ENCODE measurements around the gene CEMIP2. TPM values are rescaled to one million over a fixed set of nuclear protein-coding genes. Genes with fewer than 3 reads are reported as not detected.
"Not testable (repeated sequence)": the region's sequence is repeated elsewhere in the genome, so short reads cannot be mapped to it uniquely, and the experiment has no call there.

The CEMIP2 gene
- total RNA-seq, 3 donors from 2014 or later = 63.6 to 124 (median 99.3) TPM

DNA sequence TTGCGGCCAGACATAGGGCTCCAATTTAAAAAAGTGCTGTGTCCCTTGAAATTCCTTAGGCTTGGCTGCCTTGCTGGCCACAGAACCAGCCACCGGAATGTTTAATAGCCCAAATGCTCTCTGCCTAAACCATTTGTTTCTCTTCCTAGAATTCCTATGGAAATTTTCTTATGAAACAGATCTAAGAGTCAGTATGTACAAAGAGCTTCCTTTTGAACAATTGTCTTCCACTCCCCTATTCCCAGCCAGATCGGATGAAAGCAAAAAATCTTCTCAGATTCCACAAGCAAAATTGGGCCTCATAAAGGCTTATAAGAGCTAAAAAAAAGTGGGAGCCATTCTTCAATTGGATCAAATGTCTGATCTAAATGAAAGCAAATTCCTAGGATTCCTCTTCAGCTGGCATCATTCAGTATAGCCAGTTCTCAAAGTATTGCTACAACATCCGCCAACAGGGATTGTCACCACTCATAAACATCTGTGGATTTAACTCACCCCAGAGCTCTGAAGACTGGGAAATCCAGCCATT, 104.3 kb downstream of the CEMIP2 start:
- Histone ChIP-seq H3K9me3 (no peaks in the 10 kb centered on the region), H3K4me1 (ENCODE audit: low read depth) (peaks cover 11% of the 10 kb centered on the region), H3K4me3 (no peak overlapping the region), H3K36me3 (ENCODE audit: low read depth) (no peaks in the 10 kb centered on the region)
- ATAC-seq = no peak
- TF ChIP-seq CTCF (IDR thresholded peaks at IDR 0.05) = no peak
- intact Hi-C loops (cut with DNase I, micrococcal nuclease) = no loop called here
- DNase-seq = no peak

DNA sequence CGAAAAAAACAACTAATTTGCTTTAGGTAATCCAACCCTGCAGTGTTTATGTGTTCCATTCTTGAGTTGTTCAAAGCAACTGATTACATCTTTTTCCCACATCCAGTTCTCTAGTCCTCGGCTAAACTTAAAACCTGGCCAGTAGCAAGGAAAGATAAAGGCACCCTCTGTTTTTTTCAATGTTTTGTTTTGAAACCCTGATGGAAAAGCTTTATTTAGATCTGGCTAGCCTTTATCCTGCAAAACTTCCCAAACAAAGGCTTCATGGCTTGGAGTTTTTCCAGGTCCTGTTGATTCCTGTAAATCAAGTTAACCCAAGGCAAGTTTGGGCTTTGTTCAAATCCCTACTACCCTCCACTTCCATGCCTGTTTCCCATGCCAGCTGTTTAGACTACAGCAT, 105.1 kb downstream of the CEMIP2 start:
- DNase-seq = no peak
- H3K4me1 ChIP-seq (ENCODE audit: low read depth) = peaks cover 11% of the 10 kb centered on the region
- intact Hi-C loops (cut with DNase I, micrococcal nuclease) = no loop called here

GRCh38 chr9:71662082-71662481, 106.2 kb downstream of the CEMIP2 start:
- peak; percentile 73 for ATAC-seq
- intact Hi-C loops (cut with DNase I, micrococcal nuclease) = no loop called here
- H3K36me3 ChIP-seq (ENCODE audit: low read depth) = no peaks in the 10 kb centered on the region
- DNase-seq = peak in 1 of 3 donors; percentile 46
- H3K4me1 ChIP-seq (ENCODE audit: low read depth) = peaks cover 11% of the 10 kb centered on the region
- TF ChIP-seq CTCF (IDR thresholded peaks at IDR 0.05) = no peak
- H3K9me3 ChIP-seq = no peaks in the 10 kb centered on the region
- no peak overlapping the region for H3K4me3 ChIP-seq

More for the DNA sequence above, 105.1 kb downstream of the CEMIP2 start:
- Histone ChIP-seq H3K4me3 (no peak overlapping the region), H3K36me3 (ENCODE audit: low read depth) (no peaks in the 10 kb centered on the region), H3K9me3 (no peaks in the 10 kb centered on the region)
- ATAC-seq = no peak
- TF ChIP-seq CTCF (IDR thresholded peaks at IDR 0.05) = no peak

- H3K9me3 ChIP-seq; H3K36me3 ChIP-seq (ENCODE audit: low read depth); ATAC-seq; intact Hi-C loops (cut with DNase I, micrococcal nuclease); H3K4me3 ChIP-seq; DNase-seq; H3K4me1 ChIP-seq (ENCODE audit: low read depth): not testable (repeated sequence)
These were observed 111.0 kb downstream of the CEMIP2 start for GRCh38 chr9:71657276-71657675.

- DNase-seq (no peak), ATAC-seq (no peak)
- no peaks in the 10 kb centered on the region for H3K9me3 ChIP-seq
- intact Hi-C loops (cut with DNase I, micrococcal nuclease) = no loop called here
- H3K4me3 ChIP-seq = no peak overlapping the region
- no peak for TF ChIP-seq CTCF (IDR thresholded peaks at IDR 0.05)
- no peaks in the 10 kb centered on the region for H3K4me1 ChIP-seq (ENCODE audit: low read depth)
- H3K36me3 ChIP-seq (ENCODE audit: low read depth) = no peaks in the 10 kb centered on the region
These were observed 111.8 kb downstream of the CEMIP2 start for GRCh38 chr9:71656496-71656895.

DNA sequence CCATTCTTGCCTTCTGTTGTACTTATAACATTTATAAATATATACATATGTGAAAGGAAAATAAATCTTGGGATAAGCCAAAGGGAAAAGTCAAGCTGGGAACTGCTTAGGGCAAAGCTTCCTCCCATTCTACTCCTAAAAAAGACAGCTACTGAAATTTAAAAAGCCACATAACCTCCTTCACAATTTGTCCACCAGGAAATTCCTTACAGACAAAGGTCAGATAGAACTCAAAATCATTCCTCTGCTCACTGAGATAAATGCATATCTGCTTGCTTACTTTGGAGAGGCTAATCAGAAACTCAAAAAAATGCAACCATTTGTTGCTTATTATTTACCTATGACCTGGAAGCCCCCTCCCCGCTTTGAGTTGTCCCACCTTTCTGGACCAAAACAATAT, 112.5 kb downstream of the CEMIP2 start:
- H3K4me1 ChIP-seq (ENCODE audit: low read depth) = no peaks in the 10 kb centered on the region
- H3K36me3 ChIP-seq (ENCODE audit: low read depth) = no peaks in the 10 kb centered on the region
- no peak for TF ChIP-seq CTCF (IDR thresholded peaks at IDR 0.05)
- DNase-seq = no peak
- no peaks in the 10 kb centered on the region for H3K9me3 ChIP-seq
- no peak for ATAC-seq
- intact Hi-C loops (cut with DNase I, micrococcal nuclease) = no loop called here
- no peak overlapping the region for H3K4me3 ChIP-seq
